HG03280 (cell line): Measurements from ENCODE around the gene AIF1L.
"Not testable (repeated sequence)": the region's sequence is repeated elsewhere in the genome, so short reads cannot be mapped to it uniquely, and the experiment has no call there.

Experiments used
- ATAC-seq: cut with Tn5 transposase; IDR thresholded peaks from one replicate; pipeline ENCODE4 v1.9.1; 2021; ENCODE audit warnings: mild to moderate bottlenecking, moderate library complexity; ENCODE audit not compliant: unreplicated experiment

Gene AIF1L

DNA sequence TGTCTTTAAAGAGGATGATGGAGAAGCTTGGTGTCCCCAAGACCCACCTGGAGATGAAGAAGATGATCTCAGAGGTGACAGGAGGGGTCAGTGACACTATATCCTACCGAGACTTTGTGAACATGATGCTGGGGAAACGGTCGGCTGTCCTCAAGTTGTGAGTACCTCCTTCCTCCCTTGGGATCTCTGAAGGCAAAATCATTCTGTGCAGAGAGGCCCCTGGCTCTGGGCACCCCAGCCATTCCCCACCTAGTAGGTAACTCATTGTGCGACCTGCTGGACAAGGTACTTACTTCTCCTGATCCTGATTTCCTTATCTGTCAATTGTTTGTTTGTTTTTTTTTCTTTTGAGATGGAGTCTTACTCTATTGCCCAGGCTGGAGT is 21.4 kb downstream of the AIF1L start:
- ATAC-seq: no peak

GRCh38 chr9:131119600-131119999 is 23.3 kb downstream of the AIF1L start:
- ATAC-seq: no peak

DNA sequence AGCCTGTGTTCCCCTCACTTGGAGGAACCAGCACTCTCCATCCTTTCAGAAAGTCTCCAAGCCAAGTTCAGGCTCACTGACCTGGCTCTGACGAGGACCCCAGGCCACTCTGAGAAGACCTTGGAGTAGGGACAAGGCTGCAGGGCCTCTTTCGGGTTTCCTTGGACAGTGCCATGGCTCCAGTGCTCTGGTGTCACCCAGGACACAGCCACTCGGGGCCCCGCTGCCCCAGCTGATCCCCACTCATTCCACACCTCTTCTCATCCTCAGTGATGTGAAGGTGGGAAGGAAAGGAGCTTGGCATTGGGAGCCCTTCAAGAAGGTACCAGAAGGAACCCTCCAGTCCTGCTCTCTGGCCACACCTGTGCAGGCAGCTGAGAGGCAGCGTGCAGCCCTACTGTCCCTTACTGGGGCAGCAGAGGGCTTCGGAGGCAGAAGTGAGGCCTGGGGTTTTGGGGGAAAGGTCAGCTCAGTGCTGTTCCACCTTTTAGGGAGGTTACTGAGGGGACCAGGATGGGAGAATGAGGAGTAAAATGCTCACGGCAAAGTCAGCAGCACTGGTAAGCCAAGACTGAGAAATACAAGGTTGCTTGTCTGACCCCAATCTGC is 24.4 kb downstream of the AIF1L start:
- no peak for ATAC-seq

GRCh38 chr9:131121346-131121745 is 25.0 kb downstream of the AIF1L start:
- ATAC-seq: no peak

GRCh38 chr9:131122158-131122557 is 25.8 kb downstream of the AIF1L start:
- ATAC-seq: no peak

GRCh38 chr9:131125038-131125287 is 28.6 kb downstream of the AIF1L start:
- ATAC-seq: no peak

GRCh38 chr9:131125288-131126058 is 29.1 kb downstream of the AIF1L start, which contains the start of gene NUP214:
TSS of gene NUP214 (plus strand) at chr9:131125586. CDS start at chr9:131125705, 119 bp downstream.
- peak; percentile 98 for ATAC-seq

GRCh38 chr9:131126059-131126426 is 29.7 kb downstream of the AIF1L start:
- ATAC-seq: no peak

GRCh38 chr9:131129183-131129582 is 32.9 kb downstream of the AIF1L start:
- no peak for ATAC-seq

GRCh38 chr9:131138676-131139075 is 42.3 kb downstream of the AIF1L start:
- ATAC-seq: no peak

DNA sequence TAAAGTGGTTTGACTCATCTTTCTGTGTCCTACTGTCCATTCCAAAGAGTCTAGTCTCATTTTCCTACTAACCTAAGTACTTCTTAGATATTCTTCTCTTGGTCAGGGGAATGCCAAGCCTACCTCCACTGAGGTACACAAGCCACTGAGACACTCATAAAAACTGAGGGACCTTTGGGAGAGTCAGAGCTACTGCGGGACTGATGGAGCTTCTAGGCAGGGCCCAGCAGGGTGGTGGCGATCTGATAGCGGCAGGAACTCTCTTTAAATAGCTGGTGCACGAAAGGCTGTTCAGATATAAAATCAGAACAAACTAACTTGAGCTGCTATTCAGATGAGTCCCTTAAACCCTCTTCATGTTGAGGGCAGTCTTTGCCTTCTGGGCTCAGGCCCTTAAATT is 43.8 kb downstream of the AIF1L start:
- no peak for ATAC-seq

DNA sequence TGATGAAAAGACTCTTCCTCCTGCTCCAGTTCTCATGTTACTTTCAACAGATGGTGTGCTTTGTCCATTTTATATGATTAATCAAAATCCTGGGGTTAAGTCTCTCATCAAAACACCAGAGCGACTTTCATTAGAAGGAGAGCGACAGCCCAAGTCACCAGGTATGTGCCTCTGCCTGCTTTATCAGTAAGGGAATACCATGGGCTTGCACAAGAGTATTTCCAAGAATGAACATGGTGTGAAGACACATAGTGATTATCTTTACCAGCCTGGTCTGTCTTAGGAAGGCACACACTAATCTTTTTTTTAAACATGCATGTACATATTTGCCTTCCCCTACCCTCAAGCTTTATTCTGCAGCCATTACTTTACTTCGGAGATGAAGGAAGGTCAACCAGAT is 44.2 kb downstream of the AIF1L start:
- ATAC-seq: no peak

DNA sequence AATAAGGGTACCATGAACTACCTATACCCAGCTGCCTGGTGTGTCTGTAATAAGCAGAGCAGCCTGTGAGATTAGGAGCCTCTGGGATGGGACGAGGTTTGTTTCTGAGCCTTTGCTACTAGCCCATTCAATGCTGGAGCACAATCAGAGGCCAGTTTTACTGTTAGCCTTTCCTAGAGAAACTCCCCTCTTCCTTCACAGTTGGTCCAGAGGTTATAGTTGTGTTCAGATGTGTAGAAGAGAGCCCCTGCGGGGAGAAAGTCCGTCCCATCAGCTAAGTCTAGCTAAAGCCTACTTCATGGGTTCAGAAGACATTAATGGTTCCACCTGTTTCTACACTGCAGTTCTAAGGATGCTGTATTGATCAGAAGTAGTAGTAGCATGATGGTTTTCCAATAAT is 45.8 kb downstream of the AIF1L start:
- no peak for ATAC-seq

- no peak for ATAC-seq
Measured at GRCh38 chr9:131144201-131144600, 47.9 kb downstream of the AIF1L start.

- ATAC-seq: no peak
Measured at GRCh38 chr9:131145245-131145644, 48.9 kb downstream of the AIF1L start.

- ATAC-seq: no peak
Measured at GRCh38 chr9:131146186-131146585, 49.9 kb downstream of the AIF1L start.

DNA sequence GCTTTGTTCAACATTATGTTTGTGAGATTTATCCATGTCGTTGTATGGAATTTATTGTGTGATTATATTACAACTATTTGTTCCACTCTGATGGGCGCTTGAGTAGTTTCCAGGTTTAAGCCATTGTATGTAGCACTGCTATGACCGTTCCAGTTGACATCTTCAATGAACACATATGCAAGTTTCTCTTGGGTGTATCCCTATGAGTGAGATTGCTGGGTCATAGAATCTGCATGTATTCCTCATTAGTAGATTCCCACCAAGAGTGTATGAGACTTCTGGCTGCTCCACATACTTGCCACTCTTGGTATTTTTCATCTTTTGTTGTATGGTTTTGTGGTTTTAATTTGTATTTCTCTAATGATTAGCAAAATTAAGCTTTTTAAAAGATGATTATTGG is 51.9 kb downstream of the AIF1L start:
- ATAC-seq: no peak

- no peak for ATAC-seq
Measured at GRCh38 chr9:131148966-131149687, 52.8 kb downstream of the AIF1L start.

DNA sequence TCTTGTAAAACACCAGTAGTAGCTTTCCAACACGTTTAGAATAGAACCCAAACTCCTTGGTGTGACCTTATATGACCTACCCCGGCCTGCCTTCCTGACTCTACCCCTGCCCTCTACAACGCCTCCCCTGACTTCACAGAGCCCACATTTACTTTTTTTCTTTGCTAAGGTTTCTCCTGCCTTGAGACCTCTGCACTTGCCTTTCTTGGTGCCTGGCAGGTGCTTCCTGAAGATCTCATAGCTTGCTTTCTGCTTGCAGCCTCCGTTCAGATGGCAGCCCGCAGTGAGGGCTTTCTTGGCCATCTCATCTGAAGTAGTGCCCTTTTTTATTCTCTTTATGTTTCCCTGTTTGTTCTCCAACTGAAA is 53.3 kb downstream of the AIF1L start:
- no peak for ATAC-seq

- ATAC-seq: no peak
Measured at GRCh38 chr9:131153595-131153994, 57.3 kb downstream of the AIF1L start.

GRCh38 chr9:131158673-131159072 is 62.3 kb downstream of the AIF1L start:
- ATAC-seq: not testable (repeated sequence)

DNA sequence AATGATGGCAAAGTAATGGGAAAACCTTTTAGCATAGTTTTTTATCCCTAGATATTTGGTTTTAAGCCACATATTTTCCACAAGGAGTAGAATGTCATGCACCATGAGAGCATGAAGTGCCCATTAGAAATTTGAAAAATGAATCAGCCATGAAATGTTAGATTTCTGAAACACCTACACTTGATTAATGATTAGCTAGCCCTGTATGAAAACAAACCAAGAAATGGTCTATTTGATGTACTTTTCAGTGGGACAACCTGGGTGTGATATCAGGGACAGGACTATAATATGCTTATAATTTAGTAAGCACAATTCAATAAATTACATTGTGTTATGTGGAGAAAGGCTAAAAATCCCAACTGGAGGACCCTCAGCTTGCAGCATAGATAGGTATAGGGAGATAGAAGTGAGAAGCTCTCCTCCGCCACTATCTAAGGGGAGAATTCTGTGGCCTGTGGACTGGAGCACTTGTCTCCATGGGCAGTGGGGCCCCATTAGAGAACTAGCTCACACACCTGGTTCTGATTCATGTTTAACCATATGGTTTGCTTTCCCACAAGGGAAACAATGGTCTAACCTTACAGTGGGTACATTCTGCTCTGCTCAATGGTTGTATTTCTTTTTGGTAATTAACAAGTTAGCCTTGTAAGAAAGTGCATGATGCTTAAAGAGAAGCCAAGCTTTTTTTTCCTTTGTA is 64.2 kb downstream of the AIF1L start:
- no peak for ATAC-seq
